ENCODE measurements around the gene MED15.

MED15 gene

DNA sequence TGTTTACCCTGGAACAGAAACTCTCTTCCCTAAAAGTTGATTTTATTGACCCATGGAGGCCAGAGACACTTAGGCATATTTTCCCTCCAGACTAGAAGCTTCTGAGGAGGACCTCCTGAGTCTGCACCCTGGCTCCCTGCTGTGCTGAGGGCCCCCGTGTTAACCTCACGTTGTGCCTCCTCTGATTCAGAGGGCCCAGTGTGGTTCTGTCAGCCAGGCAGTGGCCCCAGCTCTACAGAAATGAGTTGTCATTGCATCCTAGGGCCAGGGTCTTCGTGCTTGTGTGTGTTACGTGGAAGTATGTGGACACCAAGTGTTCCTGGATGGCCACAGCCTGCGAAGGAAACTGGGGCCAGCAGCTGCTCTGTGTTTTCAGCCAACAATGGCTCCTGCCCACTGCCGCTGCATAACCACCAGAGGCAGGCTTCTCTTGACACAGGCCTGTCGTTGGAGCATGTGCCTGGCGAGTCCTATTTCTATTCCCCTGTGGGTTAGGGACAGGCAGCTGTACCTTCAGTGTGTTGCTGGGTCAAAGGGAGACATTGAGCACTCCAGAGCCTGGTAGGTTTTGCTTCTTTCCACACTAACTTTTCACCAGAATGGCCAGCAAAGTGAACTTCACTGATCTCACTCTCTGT is 44.5 kb downstream of the MED15 start:
- Histone ChIP-seq H3K9me3 (ENCODE audit: severe bottlenecking) (no peaks in the 10 kb centered on the region), H3K27ac (no peak overlapping the region), H3K4me3 (ENCODE audit: low read depth, low read length) (no peak overlapping the region), H3K36me3 (peaks cover 60% of the 10 kb centered on the region), H3K27me3 (ENCODE audit: insufficient read depth, low read depth, severe bottlenecking) (no peaks in the 10 kb centered on the region)
- DNase-seq = no peak
- peak; percentile 35; the same call in 1 of the 2 replicates for TF ChIP-seq CTCF (IDR thresholded peaks at IDR 0.05; ENCODE audit: low read depth, low read length)

GRCh38 chr22:20552443-20553401 is 45.3 kb downstream of the MED15 start:
- TF ChIP-seq CTCF (IDR thresholded peaks at IDR 0.05; ENCODE audit: low read depth, low read length) = no peak
- no peak overlapping the region for H3K27ac ChIP-seq
- peaks cover 68% of the 10 kb centered on the region for H3K36me3 ChIP-seq
- H3K27me3 ChIP-seq (ENCODE audit: insufficient read depth, low read depth, severe bottlenecking) = no peaks in the 10 kb centered on the region
- no peak for DNase-seq
- no peaks in the 10 kb centered on the region for H3K9me3 ChIP-seq (ENCODE audit: severe bottlenecking)
- no peak overlapping the region for H3K4me3 ChIP-seq (ENCODE audit: low read depth, low read length)

GRCh38 chr22:20553947-20554741 is 46.7 kb downstream of the MED15 start:
- H3K27me3 ChIP-seq (ENCODE audit: insufficient read depth, low read depth, severe bottlenecking) = no peaks in the 10 kb centered on the region
- peaks cover 9% of the 10 kb centered on the region for H3K9me3 ChIP-seq (ENCODE audit: severe bottlenecking)
- no peak for DNase-seq
- H3K27ac ChIP-seq = no peak overlapping the region
- peaks cover 82% of the 10 kb centered on the region for H3K36me3 ChIP-seq
- TF ChIP-seq CTCF (IDR thresholded peaks at IDR 0.05; ENCODE audit: low read depth, low read length) = no peak
- H3K4me3 ChIP-seq (ENCODE audit: low read depth, low read length) = no peak overlapping the region

GRCh38 chr22:20554824-20555223 is 47.4 kb downstream of the MED15 start:
- TF ChIP-seq CTCF (IDR thresholded peaks at IDR 0.05; ENCODE audit: low read depth, low read length) = no peak
- DNase-seq = no peak
- Histone ChIP-seq H3K27me3 (ENCODE audit: insufficient read depth, low read depth, severe bottlenecking) (no peaks in the 10 kb centered on the region), H3K36me3 (peaks cover 89% of the 10 kb centered on the region), H3K9me3 (ENCODE audit: severe bottlenecking) (peaks cover 9% of the 10 kb centered on the region), H3K27ac (no peak overlapping the region), H3K4me3 (ENCODE audit: low read depth, low read length) (no peak overlapping the region)

DNA sequence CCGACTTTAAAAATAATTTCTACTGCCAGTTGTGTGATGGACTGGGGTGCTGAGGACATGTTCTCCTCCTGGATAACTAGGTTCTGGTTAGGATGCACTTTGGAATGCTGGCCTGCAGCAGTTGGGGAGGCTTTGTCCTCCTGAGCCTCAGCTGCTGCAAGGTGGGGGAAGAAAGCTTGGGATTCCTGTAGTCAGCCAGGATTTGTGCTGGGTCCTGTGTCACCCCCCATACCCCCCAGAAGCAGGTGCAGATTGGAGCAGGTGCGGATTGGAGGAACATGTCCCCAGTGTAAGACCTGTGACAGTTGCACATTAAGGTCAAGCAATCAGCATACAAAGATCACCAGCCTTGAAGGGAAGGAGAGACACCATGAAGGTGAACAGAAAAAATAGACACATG is 51.1 kb downstream of the MED15 start:
- Histone ChIP-seq H3K27ac (no peak overlapping the region), H3K36me3 (peaks cover 69% of the 10 kb centered on the region)
- TF ChIP-seq CTCF (IDR thresholded peaks at IDR 0.05; ENCODE audit: low read depth, low read length) = no peak

More for the DNA sequence above, 51.1 kb downstream of the MED15 start:
- Histone ChIP-seq H3K27me3 (ENCODE audit: insufficient read depth, low read depth, severe bottlenecking) (no peaks in the 10 kb centered on the region), H3K9me3 (ENCODE audit: severe bottlenecking) (peaks cover 9% of the 10 kb centered on the region), H3K4me3 (ENCODE audit: low read depth, low read length) (no peak overlapping the region)
- no peak for DNase-seq

All from WERI-Rb-1 (cell line).